Ovary (tissue), 3 donors: ENCODE results near the gene NGRN.
"Not testable (repeated sequence)": the region's sequence is repeated elsewhere in the genome, so short reads cannot be mapped to it uniquely, and the experiment has no call there.

Experiments
- POLR2A ChIP-seq: fragments of 450-650 bp; IDR thresholded peaks from one replicate; pipeline ENCODE4 v1.6.1; 2017; ENCODE audit warnings: antibody characterized with exemption, mild to moderate bottlenecking, moderate library complexity
- TF ChIP-seq, protein P1 (sequence below), 3 donors: fragments of 450-650 bp in 2 of 3; fragments of 200-600 bp in 1 of 3; IDR thresholded peaks; one replicate each; pipeline versions ENCODE4 v1.5.1 to v1.8.0; 2016 to 2022; ENCODE audit warnings: antibody characterized with exemption in 3 of 3, mild to moderate bottlenecking in 1 of 3
- donor health status: DM: no; HTN: no; CAD: no.

DNA sequence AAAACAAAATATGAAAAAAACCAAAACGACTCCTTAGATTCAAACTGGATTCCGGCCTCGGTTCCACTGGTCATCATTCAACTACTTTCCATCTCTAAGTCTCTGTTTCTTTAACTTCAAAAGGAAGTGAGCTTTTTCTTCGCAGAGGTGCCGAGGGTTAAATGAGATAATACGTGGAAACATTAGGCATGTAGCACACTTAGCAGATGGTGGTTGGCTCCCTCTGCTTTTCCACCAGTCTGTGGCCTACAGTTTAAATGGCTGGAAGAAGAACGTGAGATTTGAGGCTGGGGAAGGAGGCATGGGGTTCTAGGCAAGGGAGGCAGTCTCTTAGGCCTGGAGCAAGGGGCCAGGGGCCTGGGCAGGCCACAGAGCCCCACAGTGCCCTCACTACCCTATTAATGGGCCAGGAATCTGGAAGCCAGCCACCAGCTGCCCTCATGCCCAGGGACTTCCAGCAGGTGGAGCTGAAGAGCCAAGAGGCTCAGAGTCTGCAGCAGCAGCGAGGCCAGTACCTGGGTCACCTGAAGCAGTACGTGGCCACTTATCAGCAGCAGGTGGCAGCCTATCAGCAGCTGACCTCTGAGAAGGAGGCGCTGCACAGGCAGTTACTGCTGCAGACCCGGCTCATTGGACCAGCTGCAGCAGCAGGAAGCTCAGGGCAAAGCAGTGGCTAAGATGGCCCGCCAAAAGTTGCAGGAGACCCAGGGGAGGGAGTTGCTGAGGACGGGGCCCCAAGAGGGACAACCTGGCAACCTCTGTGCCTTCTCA lies 27.8 kb downstream of the NGRN start:
- TF ChIP-seq POLR2A = not testable (repeated sequence)
- TF ChIP-seq, protein P1, sequence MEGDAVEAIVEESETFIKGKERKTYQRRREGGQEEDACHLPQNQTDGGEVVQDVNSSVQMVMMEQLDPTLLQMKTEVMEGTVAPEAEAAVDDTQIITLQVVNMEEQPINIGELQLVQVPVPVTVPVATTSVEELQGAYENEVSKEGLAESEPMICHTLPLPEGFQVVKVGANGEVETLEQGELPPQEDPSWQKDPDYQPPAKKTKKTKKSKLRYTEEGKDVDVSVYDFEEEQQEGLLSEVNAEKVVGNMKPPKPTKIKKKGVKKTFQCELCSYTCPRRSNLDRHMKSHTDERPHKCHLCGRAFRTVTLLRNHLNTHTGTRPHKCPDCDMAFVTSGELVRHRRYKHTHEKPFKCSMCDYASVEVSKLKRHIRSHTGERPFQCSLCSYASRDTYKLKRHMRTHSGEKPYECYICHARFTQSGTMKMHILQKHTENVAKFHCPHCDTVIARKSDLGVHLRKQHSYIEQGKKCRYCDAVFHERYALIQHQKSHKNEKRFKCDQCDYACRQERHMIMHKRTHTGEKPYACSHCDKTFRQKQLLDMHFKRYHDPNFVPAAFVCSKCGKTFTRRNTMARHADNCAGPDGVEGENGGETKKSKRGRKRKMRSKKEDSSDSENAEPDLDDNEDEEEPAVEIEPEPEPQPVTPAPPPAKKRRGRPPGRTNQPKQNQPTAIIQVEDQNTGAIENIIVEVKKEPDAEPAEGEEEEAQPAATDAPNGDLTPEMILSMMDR (IDR thresholded peaks at IDR 0.05) = peak in 2 of 3 donors; percentile 41 to 48
